Thyroid gland (tissue), 4 donors: ENCODE data around the gene TRIM5.

Source experiments
- CTCF ChIP-seq, 6 experiments: fragments of 200-600 bp in 3 of 6; fragments of 450-650 bp in 3 of 6; sonication (generic) in 3 of 6; IDR thresholded peaks; one replicate each; pipeline ENCODE4 v1.5.1; 2016 to 2019; ENCODE audit warnings: antibody characterized with exemption in 6 of 6, mild to moderate bottlenecking in 2 of 6, inconsistent platforms in 1 of 6, moderate library complexity in 1 of 6
- POLR2A ChIP-seq, 2 donors: fragments of 450-650 bp; IDR thresholded peaks; one replicate each; pipeline ENCODE4 v1.6.1; 2017; ENCODE audit warnings: antibody characterized with exemption in 2 of 2, mild to moderate bottlenecking in 2 of 2, moderate library complexity in 1 of 2

- TF ChIP-seq CTCF (IDR thresholded peaks at IDR 0.05): no peak
- no peak for TF ChIP-seq POLR2A (IDR thresholded peaks at IDR 0.05)
These were observed 42.8 kb upstream of the TRIM5 start for GRCh38 chr11:5727691-5728090.
